OCI-LY1 (cell line): Measurements from ENCODE around the gene DICER1.

Source experiments
- H2AFZ ChIP-seq: fragments of 200-600 bp; sonication (generic), shearing (Covaris generic); 2 replicates; pipeline ENCODE4 v1.6.0; 2014; ENCODE audit warnings: antibody characterized with exemption, mild to moderate bottlenecking, low read length
- H3F3A ChIP-seq: fragments of 200-600 bp; sonication (generic), shearing (Covaris generic); 2 replicates; pipeline ENCODE4 v1.6.0; 2014; ENCODE audit warnings: mild to moderate bottlenecking, antibody characterized with exemption, low read length, moderate library complexity; ENCODE audit not compliant: insufficient read depth
- H3K27ac ChIP-seq: fragments of 200-600 bp; sonication (generic); 2 replicates; pipeline ENCODE4 v1.5.1; 2014; ENCODE audit warnings: low read length, mixed run types, mild to moderate bottlenecking, low read depth; ENCODE audit not compliant: poor library complexity, severe bottlenecking
- H3K27me3 ChIP-seq: fragments of 200-600 bp; sonication (generic); 2 replicates; pipeline ENCODE4 v1.6.0; 2014; ENCODE audit warnings: antibody characterized with exemption, mild to moderate bottlenecking, low read length, moderate library complexity; ENCODE audit not compliant: insufficient read depth
- H3K36me3 ChIP-seq: fragments of 200-600 bp; sonication (generic); 2 replicates; pipeline ENCODE4 v1.6.1; 2014; ENCODE audit warnings: mild to moderate bottlenecking, antibody characterized with exemption, low read length, moderate library complexity, mixed read lengths; ENCODE audit not compliant: insufficient read depth
- H3K4me1 ChIP-seq: fragments of 200-600 bp; sonication (generic); 2 replicates; pipeline ENCODE4 v1.5.1; 2014; ENCODE audit warnings: mild to moderate bottlenecking, low read length, moderate library complexity; ENCODE audit not compliant: insufficient read depth, severe bottlenecking
- H3K4me2 ChIP-seq: fragments of 200-600 bp; sonication (generic), shearing (Covaris generic); 2 replicates; pipeline ENCODE4 v1.6.1; 2014; ENCODE audit warnings: low read length
- H3K4me3 ChIP-seq: fragments of 200-600 bp; sonication (generic); 2 replicates; pipeline ENCODE4 v1.5.1; 2014; ENCODE audit warnings: low read length, low read depth, mild to moderate bottlenecking, mixed read lengths; ENCODE audit not compliant: poor library complexity, severe bottlenecking
- H3K79me2 ChIP-seq: fragments of 200-600 bp; shearing (Covaris generic); 2 replicates; pipeline ENCODE4 v1.6.1; 2016; ENCODE audit warnings: mixed run types, low read length, mixed read lengths; ENCODE audit not compliant: insufficient read depth
- H3K9ac ChIP-seq: fragments of 200-600 bp; sonication (generic), shearing (Covaris generic); 2 replicates; pipeline ENCODE4 v1.6.1; 2014; ENCODE audit warnings: mild to moderate bottlenecking, low read length, mixed read lengths
- H3K9me2 ChIP-seq: fragments of 200-600 bp; sonication (generic), shearing (Covaris generic); 2 replicates; pipeline ENCODE4 v1.6.1; 2014; ENCODE audit warnings: low read depth, mild to moderate bottlenecking, low read length, mixed read lengths
- H3K9me3 ChIP-seq: fragments of 200-600 bp; shearing (Covaris generic); 2 replicates; pipeline ENCODE4 v1.6.1; 2014; ENCODE audit warnings: low read length, mixed read lengths
- H4K20me1 ChIP-seq: fragments of 200-600 bp; sonication (generic), shearing (Covaris generic); 2 replicates; pipeline ENCODE4 v1.6.0; 2016; ENCODE audit warnings: mild to moderate bottlenecking, low read length; ENCODE audit not compliant: insufficient read depth
- EZH2 ChIP-seq: fragments of 200-600 bp; sonication (generic), shearing (Covaris generic); IDR thresholded peaks from 2 replicates; pipeline ENCODE4 v1.8.0; 2017; ENCODE audit warnings: borderline replicate concordance, mixed run types, mild to moderate bottlenecking, antibody characterized with exemption, low read length, moderate library complexity, mixed read lengths
- TF ChIP-seq, protein P1 (sequence below): fragments of 200-600 bp; sonication (generic), shearing (Covaris generic); IDR thresholded peaks from 2 replicates; pipeline ENCODE4 v1.5.1; 2017; ENCODE audit warnings: mild to moderate bottlenecking, antibody characterized with exemption, low read length, moderate library complexity, mixed read lengths

Gene DICER1

DNA sequence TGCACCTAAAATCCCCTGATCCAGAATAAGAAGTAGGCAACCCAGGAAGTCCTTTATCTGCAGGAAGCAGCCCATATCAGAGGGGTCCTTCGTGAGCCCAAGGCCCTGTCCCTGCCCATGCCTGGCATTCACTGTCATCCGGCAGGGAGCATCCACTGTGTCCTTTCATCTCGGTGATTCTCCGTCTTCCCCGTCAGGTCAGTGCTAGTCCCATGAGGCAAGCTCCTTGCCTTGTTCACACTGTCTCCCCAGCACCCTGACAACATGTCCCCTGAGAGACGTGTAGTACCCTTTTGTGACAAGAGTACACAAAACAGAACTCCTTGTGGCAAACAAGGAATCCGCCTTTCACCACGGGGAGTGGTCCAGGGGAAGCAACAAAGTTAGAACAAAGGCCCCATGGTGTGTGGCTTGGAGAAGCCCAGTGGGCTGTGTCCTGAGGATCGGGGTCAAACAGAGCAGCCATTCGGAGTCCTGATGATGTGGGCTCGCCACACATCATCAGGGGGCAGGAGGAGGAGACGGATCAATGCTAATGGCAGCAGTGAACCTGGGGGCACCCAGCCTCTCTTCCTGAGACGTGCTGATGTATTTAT lies 112.1 kb downstream of the DICER1 start:
- Histone ChIP-seq H3K27ac (no peak overlapping the region), H3K4me1 (no peaks in the 10 kb centered on the region), H3K9ac (no peak overlapping the region), H3K4me3 (no peak overlapping the region), H3K4me2 (no peak overlapping the region), H3K36me3 (no peaks in the 10 kb centered on the region), H3K79me2 (no peaks in the 10 kb centered on the region), H2AFZ (no peak overlapping the region), H3K9me2 (no peaks in the 10 kb centered on the region), H3K27me3 (no peaks in the 10 kb centered on the region), H4K20me1 (no peaks in the 10 kb centered on the region), H3K9me3 (no peaks in the 10 kb centered on the region), H3F3A (no peaks in the 10 kb centered on the region)
- no peak for TF ChIP-seq EZH2
- TF ChIP-seq, protein P1, sequence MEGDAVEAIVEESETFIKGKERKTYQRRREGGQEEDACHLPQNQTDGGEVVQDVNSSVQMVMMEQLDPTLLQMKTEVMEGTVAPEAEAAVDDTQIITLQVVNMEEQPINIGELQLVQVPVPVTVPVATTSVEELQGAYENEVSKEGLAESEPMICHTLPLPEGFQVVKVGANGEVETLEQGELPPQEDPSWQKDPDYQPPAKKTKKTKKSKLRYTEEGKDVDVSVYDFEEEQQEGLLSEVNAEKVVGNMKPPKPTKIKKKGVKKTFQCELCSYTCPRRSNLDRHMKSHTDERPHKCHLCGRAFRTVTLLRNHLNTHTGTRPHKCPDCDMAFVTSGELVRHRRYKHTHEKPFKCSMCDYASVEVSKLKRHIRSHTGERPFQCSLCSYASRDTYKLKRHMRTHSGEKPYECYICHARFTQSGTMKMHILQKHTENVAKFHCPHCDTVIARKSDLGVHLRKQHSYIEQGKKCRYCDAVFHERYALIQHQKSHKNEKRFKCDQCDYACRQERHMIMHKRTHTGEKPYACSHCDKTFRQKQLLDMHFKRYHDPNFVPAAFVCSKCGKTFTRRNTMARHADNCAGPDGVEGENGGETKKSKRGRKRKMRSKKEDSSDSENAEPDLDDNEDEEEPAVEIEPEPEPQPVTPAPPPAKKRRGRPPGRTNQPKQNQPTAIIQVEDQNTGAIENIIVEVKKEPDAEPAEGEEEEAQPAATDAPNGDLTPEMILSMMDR, result no peak

DNA sequence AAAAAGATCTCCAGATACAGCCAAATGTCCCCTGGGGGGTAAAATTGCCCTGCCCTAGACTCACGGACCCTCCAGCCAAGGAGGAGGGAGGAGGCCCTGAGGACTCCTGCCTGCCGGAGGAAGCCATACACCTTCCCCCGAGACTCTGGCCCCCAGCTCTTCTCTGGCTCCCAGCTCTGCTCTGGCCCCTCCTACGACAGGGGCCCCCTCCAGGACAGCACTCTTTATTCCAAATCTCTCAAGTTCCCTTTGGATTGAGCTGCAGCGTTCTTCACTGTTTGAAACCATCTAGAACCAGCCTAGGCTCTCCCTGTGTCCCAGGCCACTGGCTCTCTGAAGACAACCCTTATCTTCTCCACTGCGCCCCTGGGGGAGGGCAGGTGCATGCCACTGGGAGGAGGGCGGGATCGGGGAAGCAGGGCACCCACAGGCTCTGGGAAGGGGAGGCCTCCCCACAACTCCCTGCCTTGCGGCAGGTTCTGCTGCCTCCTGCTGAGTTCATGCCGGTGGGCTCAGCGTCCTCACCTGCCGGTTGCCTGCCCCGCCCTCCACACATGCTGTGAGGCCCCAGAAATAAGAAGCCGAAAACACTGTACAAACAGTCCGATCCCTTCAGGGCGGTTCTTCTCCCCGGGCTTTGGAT lies 112.7 kb downstream of the DICER1 start:
- Histone ChIP-seq H3K9me3 (no peaks in the 10 kb centered on the region), H3K9me2 (no peaks in the 10 kb centered on the region), H3K9ac (no peak overlapping the region), H3K79me2 (no peaks in the 10 kb centered on the region), H3K4me2 (no peak overlapping the region), H3F3A (no peaks in the 10 kb centered on the region), H3K4me1 (no peaks in the 10 kb centered on the region), H3K36me3 (no peaks in the 10 kb centered on the region), H3K4me3 (no peak overlapping the region), H2AFZ (no peak overlapping the region), H3K27ac (no peak overlapping the region), H4K20me1 (no peaks in the 10 kb centered on the region), H3K27me3 (no peaks in the 10 kb centered on the region)
- TF ChIP-seq, protein P1, result no peak
- TF ChIP-seq EZH2, result no peak

DNA sequence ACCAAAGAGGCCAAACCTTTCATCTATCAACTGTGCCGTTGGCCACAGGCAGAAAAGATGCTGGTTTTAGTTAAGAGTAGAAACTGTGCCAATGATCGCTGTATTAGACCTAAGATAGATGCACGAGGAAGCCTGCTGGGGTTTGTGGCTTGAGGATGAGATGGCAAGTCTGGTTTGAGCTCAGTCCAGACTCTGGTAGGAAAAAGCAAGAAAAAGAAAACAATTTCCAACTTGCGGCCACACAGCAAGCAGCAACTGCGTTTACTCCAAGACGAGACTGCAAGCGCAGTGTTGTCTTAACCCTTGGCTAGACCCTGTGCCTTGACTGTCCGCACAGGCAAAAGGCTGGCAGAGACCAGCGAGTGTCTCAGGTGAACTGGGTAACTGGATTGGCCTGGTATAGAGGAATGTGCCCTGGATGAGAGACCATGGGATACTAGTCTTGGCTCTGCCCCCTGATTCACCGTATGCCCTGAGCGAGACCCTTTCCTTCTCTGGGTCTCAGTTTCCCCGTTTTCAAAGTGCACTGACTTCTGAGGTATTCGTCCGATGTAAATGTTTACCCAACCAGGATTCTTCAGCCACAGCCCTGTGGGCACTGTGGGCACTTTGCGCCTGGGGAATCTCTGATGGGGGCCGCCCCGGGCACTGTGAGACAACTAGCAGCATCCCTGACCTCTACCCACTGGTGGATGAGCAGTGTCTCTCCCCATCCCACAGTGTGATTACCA lies 113.4 kb downstream of the DICER1 start:
- Histone ChIP-seq H3K79me2 (no peaks in the 10 kb centered on the region), H3K9me2 (no peaks in the 10 kb centered on the region), H3K36me3 (no peaks in the 10 kb centered on the region), H3F3A (no peaks in the 10 kb centered on the region), H2AFZ (no peak overlapping the region), H3K27ac (no peak overlapping the region), H3K9ac (no peak overlapping the region), H3K27me3 (no peaks in the 10 kb centered on the region), H4K20me1 (no peaks in the 10 kb centered on the region), H3K9me3 (no peaks in the 10 kb centered on the region), H3K4me3 (no peak overlapping the region), H3K4me2 (no peak overlapping the region), H3K4me1 (no peaks in the 10 kb centered on the region)
- TF ChIP-seq EZH2, result no peak
- TF ChIP-seq, protein P1, result no peak
